Measurements from ENCODE around the gene WFDC9. TPM values are rescaled to one million over a fixed set of nuclear protein-coding genes. Genes with fewer than 3 reads are reported as not detected.

WFDC9 gene

Small RNA genes within 50 kb of the gene (small RNA-seq; reads per million reads assigned to genes)
- not detected for gene RNA5SP485

All from skeletal muscle satellite cell (primary cell).